Caco-2 (cell line): ENCODE results near the gene STRBP. TPM values are rescaled to one million over a fixed set of nuclear protein-coding genes. Genes with fewer than 3 reads are reported as not detected.

ENCODE experiments used
- BruUV-seq: library from RNA; stranded (reverse); fragments of 400-500 nt; replicated peaks from 2 replicates; lab custom pipeline; 2021; lab: Mats Ljungman, UMichigan
- CTCF ChIA-PET: fragments of 300-600 bp; sonication (Branson Sonifier 250); formaldehyde crosslinking; loops from one replicate; lab custom pipeline; 2022; ENCODE audit warnings: antibody characterized with exemption; lab: Charles Lee
- POLR2A ChIA-PET: fragments of 300-600 bp; sonication (Branson Sonifier 250); formaldehyde crosslinking; loops from one replicate; lab custom pipeline; 2022; ENCODE audit warnings: antibody characterized with exemption; lab: Charles Lee
- DNase-seq, 2 experiments: peaks; one replicate each; pipeline versions ENCODE4 v3.0.0 to v3.0.0-alpha.2; 2020 to 2022
- H3K27me3 ChIP-seq: replicated peaks from 2 replicates; pipeline ENCODE4 v1.6.0; 2011; ENCODE audit warnings: low read length; ENCODE audit not compliant: control insufficient read depth, insufficient read depth
- H3K36me3 ChIP-seq: 2 replicates; pipeline ENCODE4 v1.5.1; 2011; ENCODE audit warnings: low read length; ENCODE audit not compliant: control insufficient read depth, insufficient read depth
- H3K4me1 ChIP-seq: fragments of 250-450 bp; sonication (Bioruptor Pico); 2 replicates; pipeline ENCODE4 v1.5.1; 2020; ENCODE audit warnings: mild to moderate bottlenecking
- H3K4me3 ChIP-seq: 2 replicates; pipeline ENCODE4 v1.5.1; 2011; ENCODE audit warnings: low read depth, mild to moderate bottlenecking, control low read depth, low read length
- H3K9me3 ChIP-seq: fragments of 250-450 bp; sonication (Bioruptor Pico); 2 replicates; pipeline ENCODE4 v1.5.1; 2020; ENCODE audit warnings: mild to moderate bottlenecking, moderate library complexity
- H3K27ac Mint-ChIP-seq: one replicate; pipeline ENCODE4 v1.8.0; 2022; ENCODE audit warnings: mixed read lengths; ENCODE audit not compliant: unreplicated experiment
- H3K27me3 Mint-ChIP-seq: one replicate; pipeline ENCODE4 v1.8.0; 2022; ENCODE audit warnings: mixed read lengths; ENCODE audit not compliant: insufficient read depth, unreplicated experiment
- H3K36me3 Mint-ChIP-seq: one replicate; pipeline ENCODE4 v1.8.0; 2022; ENCODE audit warnings: mild to moderate bottlenecking, mixed read lengths; ENCODE audit not compliant: insufficient read depth, unreplicated experiment
- H3K4me1 Mint-ChIP-seq: one replicate; pipeline ENCODE4 v1.8.0; 2022; ENCODE audit warnings: low read depth, mixed read lengths; ENCODE audit not compliant: unreplicated experiment
- H3K4me3 Mint-ChIP-seq: one replicate; pipeline ENCODE4 v1.8.0; 2022; ENCODE audit warnings: mild to moderate bottlenecking, moderate library complexity, mixed read lengths; ENCODE audit not compliant: unreplicated experiment
- H3K9me3 Mint-ChIP-seq: one replicate; pipeline ENCODE4 v1.8.0; 2022; ENCODE audit warnings: mixed read lengths; ENCODE audit not compliant: unreplicated experiment
- CTCF ChIP-seq, 2 experiments: fragments of 200-600 bp in 1 of 2; IDR thresholded peaks; 1 replicate in 1 of 2; 2 replicates in 1 of 2; pipeline versions ENCODE4 v1.5.1 to v1.8.0; 2011 to 2022; ENCODE audit warnings: antibody characterized with exemption in 1 of 2, control low read depth in 1 of 2, inconsistent platforms in 1 of 2, low read depth in 1 of 2, low read length in 1 of 2, mild to moderate bottlenecking in 1 of 2, moderate library complexity in 1 of 2; ENCODE audit not compliant: insufficient read depth in 1 of 2, severe bottlenecking in 1 of 2, unreplicated experiment in 1 of 2
- intact Hi-C: fragments of 100-400 bp; cut with micrococcal nuclease; formaldehyde crosslinking; loops from one replicate; pipeline ENCODE4 v1.10.0; 2022; ENCODE audit not compliant: unreplicated experiment
- total RNA-seq: library from RNA; stranded (reverse); gene quantifications from 2 replicates; pipeline ENCODE4 v1.2.3, GENCODE V29; 2022

STRBP gene
- total RNA-seq, 1 experiment from 2014 or later: 43.5 TPM

GRCh38 chr9:123315635-123316034, 47.2 kb upstream of the STRBP start:
- no peaks in the 10 kb centered on the region for H3K9me3 Mint-ChIP-seq
- CTCF ChIA-PET: no interaction called here
- no peak for TF ChIP-seq CTCF (IDR thresholded peaks at IDR 0.05; ENCODE audit: insufficient read depth in 1 of 2, low read depth in 1 of 2, low read length in 1 of 2, severe bottlenecking in 1 of 2, unreplicated experiment in 1 of 2)
- peaks cover 7% of the 10 kb centered on the region for H3K4me1 ChIP-seq
- BruUV-seq: no TSS peak
- POLR2A ChIA-PET: no interaction called here
- H3K4me3 Mint-ChIP-seq: no peak overlapping the region
- DNase-seq: no peak
- H3K9me3 ChIP-seq: no peaks in the 10 kb centered on the region
- no peaks in the 10 kb centered on the region for H3K36me3 ChIP-seq
- H3K27ac Mint-ChIP-seq: no peak overlapping the region
- H3K27me3 ChIP-seq: no peaks in the 10 kb centered on the region
- peaks cover 3% of the 10 kb centered on the region for H3K27me3 Mint-ChIP-seq
- H3K36me3 Mint-ChIP-seq: no peaks in the 10 kb centered on the region
- intact Hi-C loops: no loop called here
- H3K4me3 ChIP-seq: no peak overlapping the region
- H3K4me1 Mint-ChIP-seq: peaks cover 13% of the 10 kb centered on the region

GRCh38 chr9:123314617-123315016, 46.2 kb upstream of the STRBP start:
- CTCF ChIA-PET: interaction anchor here (0.6 kb wide), 1 partner anchor 30 kb away, joined by 3 read pairs; no protein-coding TSS in a partner anchor
- POLR2A ChIA-PET: no interaction called here
- Mint-ChIP-seq H3K36me3 (no peaks in the 10 kb centered on the region), H3K27ac (no peak overlapping the region), H3K9me3 (no peaks in the 10 kb centered on the region), H3K4me3 (no peak overlapping the region), H3K27me3 (peaks cover 3% of the 10 kb centered on the region), H3K4me1 (peaks cover 7% of the 10 kb centered on the region)
- no TSS peak for BruUV-seq
- Histone ChIP-seq H3K9me3 (no peaks in the 10 kb centered on the region), H3K27me3 (no peaks in the 10 kb centered on the region), H3K36me3 (no peaks in the 10 kb centered on the region), H3K4me3 (no peak overlapping the region), H3K4me1 (no peaks in the 10 kb centered on the region; the same call in 1 of the 2 replicates)
- DNase-seq: no peak
- intact Hi-C loops: no loop called here
- no peak for TF ChIP-seq CTCF (IDR thresholded peaks at IDR 0.05; ENCODE audit: insufficient read depth in 1 of 2, low read depth in 1 of 2, low read length in 1 of 2, severe bottlenecking in 1 of 2, unreplicated experiment in 1 of 2)

- H3K27me3 ChIP-seq: no peaks in the 10 kb centered on the region
- BruUV-seq: no TSS peak
- H3K4me1 ChIP-seq: no peaks in the 10 kb centered on the region
- no peaks in the 10 kb centered on the region for H3K9me3 ChIP-seq
- DNase-seq: no peak
- no peaks in the 10 kb centered on the region for H3K36me3 ChIP-seq
- H3K27ac Mint-ChIP-seq: no peak overlapping the region
- no peaks in the 10 kb centered on the region for H3K9me3 Mint-ChIP-seq
- no peak overlapping the region for H3K4me3 ChIP-seq
- peaks cover 3% of the 10 kb centered on the region for H3K27me3 Mint-ChIP-seq
- H3K36me3 Mint-ChIP-seq: no peaks in the 10 kb centered on the region
- TF ChIP-seq CTCF (IDR thresholded peaks at IDR 0.05; ENCODE audit: insufficient read depth in 1 of 2, low read depth in 1 of 2, low read length in 1 of 2, severe bottlenecking in 1 of 2, unreplicated experiment in 1 of 2): no peak
- peaks cover 7% of the 10 kb centered on the region for H3K4me1 Mint-ChIP-seq
- no peak overlapping the region for H3K4me3 Mint-ChIP-seq
- ChIA-PET POLR2A (no interaction called here), CTCF (interaction anchor here (0.9 kb wide), 1 partner anchor 43 kb away, joined by 3 read pairs; no protein-coding TSS in a partner anchor)
- intact Hi-C loops: no loop called here
Measured at GRCh38 chr9:123312306-123312877, 44.0 kb upstream of the STRBP start.
